Upper lobe of left lung (tissue), 4 donors: Measurements from ENCODE around the gene CNDP1.

Experiments
- POLR2A ChIP-seq, 4 donors: fragments of 450-650 bp; IDR thresholded peaks; one replicate each; pipeline ENCODE4 v1.5.1; 2016 to 2017; ENCODE audit warnings: antibody characterized with exemption in 4 of 4, mild to moderate bottlenecking in 2 of 4
- TF ChIP-seq, protein P1 (sequence below), 6 experiments: fragments of 450-650 bp in 4 of 6; fragments of 200-600 bp in 2 of 6; sonication (generic) in 2 of 6; IDR thresholded peaks; one replicate each; pipeline ENCODE4 v1.5.1; 2016 to 2019; ENCODE audit warnings: antibody characterized with exemption in 6 of 6

DNA sequence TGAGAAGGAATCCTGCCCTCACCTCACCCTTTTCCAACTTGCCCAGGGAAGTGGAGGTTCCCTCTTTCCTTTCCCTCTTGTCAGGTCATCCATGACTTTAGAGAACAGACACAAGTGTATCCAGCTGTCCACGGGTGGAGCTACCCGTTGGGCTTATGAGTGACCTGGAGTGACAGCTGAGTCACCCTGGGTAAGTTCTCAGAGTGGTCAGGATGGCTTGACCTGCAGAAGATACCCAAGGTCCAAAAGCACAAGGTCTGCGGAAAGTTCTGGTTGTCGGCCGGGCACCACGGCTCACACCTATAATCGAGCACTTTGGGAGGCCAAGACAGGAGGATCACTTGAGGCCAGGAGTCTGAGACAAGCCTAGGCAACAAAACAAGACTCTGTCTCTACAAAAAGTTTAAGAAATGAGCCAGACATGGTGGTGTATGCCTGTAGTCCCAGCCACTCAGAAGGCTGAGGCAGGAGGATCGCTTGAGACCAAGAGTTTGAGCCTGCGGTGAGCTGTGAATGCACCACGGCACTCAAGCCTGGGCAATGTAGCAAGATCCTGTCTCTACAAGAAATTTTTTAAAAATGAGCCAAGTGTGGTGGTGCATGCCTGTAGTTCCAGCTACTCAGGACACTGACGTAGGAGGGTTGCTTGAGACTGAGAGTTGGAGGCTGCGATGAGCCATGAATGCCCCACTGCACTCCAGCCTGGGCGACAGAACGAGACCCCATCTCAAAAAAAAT is 14.0 kb upstream of the CNDP1 start:
- TF ChIP-seq, protein P1, sequence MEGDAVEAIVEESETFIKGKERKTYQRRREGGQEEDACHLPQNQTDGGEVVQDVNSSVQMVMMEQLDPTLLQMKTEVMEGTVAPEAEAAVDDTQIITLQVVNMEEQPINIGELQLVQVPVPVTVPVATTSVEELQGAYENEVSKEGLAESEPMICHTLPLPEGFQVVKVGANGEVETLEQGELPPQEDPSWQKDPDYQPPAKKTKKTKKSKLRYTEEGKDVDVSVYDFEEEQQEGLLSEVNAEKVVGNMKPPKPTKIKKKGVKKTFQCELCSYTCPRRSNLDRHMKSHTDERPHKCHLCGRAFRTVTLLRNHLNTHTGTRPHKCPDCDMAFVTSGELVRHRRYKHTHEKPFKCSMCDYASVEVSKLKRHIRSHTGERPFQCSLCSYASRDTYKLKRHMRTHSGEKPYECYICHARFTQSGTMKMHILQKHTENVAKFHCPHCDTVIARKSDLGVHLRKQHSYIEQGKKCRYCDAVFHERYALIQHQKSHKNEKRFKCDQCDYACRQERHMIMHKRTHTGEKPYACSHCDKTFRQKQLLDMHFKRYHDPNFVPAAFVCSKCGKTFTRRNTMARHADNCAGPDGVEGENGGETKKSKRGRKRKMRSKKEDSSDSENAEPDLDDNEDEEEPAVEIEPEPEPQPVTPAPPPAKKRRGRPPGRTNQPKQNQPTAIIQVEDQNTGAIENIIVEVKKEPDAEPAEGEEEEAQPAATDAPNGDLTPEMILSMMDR (IDR thresholded peaks at IDR 0.05): no peak
- no peak for TF ChIP-seq POLR2A (IDR thresholded peaks at IDR 0.05)
